ENCODE results near the gene KLK11. TPM values are rescaled to one million over a fixed set of nuclear protein-coding genes. Genes with fewer than 3 reads are reported as not detected.

Gene KLK11
- total and polyA plus RNA-seq, 10 of the 15 experiments (the other 5 are each of a cell fraction or from before 2014, with no cell fraction given), result not detected

- TF ChIP-seq MTA3 (IDR thresholded peaks at IDR 0.05; ENCODE audit: borderline replicate concordance, low read length) (no peak), SMAD1 (IDR thresholded peaks at IDR 0.05; ENCODE audit: low read depth, partially characterized antibody) (no peak), EED (IDR thresholded peaks at IDR 0.05; ENCODE audit: low read depth) (no peak)
- BruUV-seq (replicated peaks), result no TSS peak
- no peaks in the 10 kb centered on the region for H4K20me1 ChIP-seq (ENCODE audit: control insufficient read depth, insufficient read depth)
- H3K36me3 ChIP-seq (ENCODE audit: control insufficient read depth in 2 of 2, insufficient read depth in 2 of 2, low read length in 1 of 2), result no peaks in the 10 kb centered on the region
- CTCF ChIA-PET, result interaction anchor here (0.9 kb wide), 1 partner anchor 21 kb away, joined by 3 read pairs; no protein-coding TSS in a partner anchor
- RAD21 ChIA-PET (ENCODE audit: unreplicated experiment), result no interaction called here
- POLR2A ChIA-PET, result no interaction called here
- no peak overlapping the region for H3K27ac ChIP-seq (ENCODE audit: control insufficient read depth, insufficient read depth)
- FAIRE-seq (no peak), ATAC-seq (no peak), DNase-seq (ENCODE audit: low read depth, low spot score) (no peak)
- H2AFZ ChIP-seq (ENCODE audit: control insufficient read depth, low read depth, low read length), result no peak overlapping the region
- SMC1A ChIA-PET (ENCODE audit: uncharacterized antibody, unreplicated experiment), result no interaction called here
- no peak overlapping the region for H3K4me2 ChIP-seq (ENCODE audit: control insufficient read depth, insufficient read depth)
- no peak overlapping the region for H3K9ac ChIP-seq (ENCODE audit: control insufficient read depth, insufficient read depth, low read length)
- intact Hi-C loops (cut with micrococcal nuclease; ENCODE audit: unreplicated experiment), result no loop called here
- in situ Hi-C loops (cut with MboI), result no loop called here
- no peaks in the 10 kb centered on the region for H3K27me3 ChIP-seq (replicated peaks in 1 of 2; ENCODE audit: control insufficient read depth in 2 of 2, insufficient read depth in 2 of 2, low read length in 1 of 2)
- no peaks in the 10 kb centered on the region for H3K9me3 ChIP-seq (replicated peaks; ENCODE audit: control insufficient read depth, insufficient read depth, low read length)
- H3K4me3 ChIP-seq, result no peak overlapping the region
- H3K4me1 ChIP-seq (ENCODE audit: control insufficient read depth, insufficient read depth, low read length), result no peaks in the 10 kb centered on the region
- 36% methylated on average over 5 of the region's 5 CpGs for WGBS (ENCODE audit: insufficient coverage, insufficient replicate concordance, low lambda C conversion rate, missing lambda C conversion rate)
- H3K79me2 ChIP-seq (ENCODE audit: control insufficient read depth, insufficient read depth, low read length), result no peaks in the 10 kb centered on the region
These were observed 49.6 kb upstream of the KLK11 start for GRCh38 chr19:51075998-51076397.

DNA sequence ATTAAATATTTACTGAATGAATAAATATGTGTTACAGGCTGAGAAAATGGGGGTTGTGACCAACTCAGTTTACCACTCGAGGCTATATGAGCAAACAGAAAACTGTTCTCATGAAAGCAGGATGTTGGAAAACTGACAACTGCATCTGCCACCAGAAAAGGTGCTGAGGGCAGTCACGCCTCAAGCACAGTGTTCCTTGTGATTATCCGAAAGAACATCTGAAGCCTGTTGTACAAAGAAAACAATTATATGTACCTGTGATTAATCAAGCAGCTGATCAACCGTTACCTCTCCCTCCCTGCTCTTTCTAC is 44.6 kb upstream of the KLK11 start:
- 13% methylated on average over 4 of the region's 4 CpGs for WGBS (ENCODE audit: insufficient coverage, insufficient replicate concordance, low lambda C conversion rate, missing lambda C conversion rate)
- H3K4me3 ChIP-seq, result no peak overlapping the region
- no peaks in the 10 kb centered on the region for H3K4me1 ChIP-seq (ENCODE audit: control insufficient read depth, insufficient read depth, low read length)
- no peaks in the 10 kb centered on the region for H3K79me2 ChIP-seq (ENCODE audit: control insufficient read depth, insufficient read depth, low read length)
- ChIA-PET CTCF (no interaction called here), SMC1A (ENCODE audit: uncharacterized antibody, unreplicated experiment) (no interaction called here), POLR2A (no interaction called here), RAD21 (ENCODE audit: unreplicated experiment) (no interaction called here)
- DNase-seq (ENCODE audit: low read depth, low spot score), result no peak
- no peak for FAIRE-seq
- no peak for ATAC-seq
- in situ Hi-C loops (cut with MboI) (no loop called here), intact Hi-C loops (cut with micrococcal nuclease; ENCODE audit: unreplicated experiment) (no loop called here)
- no peak overlapping the region for H2AFZ ChIP-seq (ENCODE audit: control insufficient read depth, low read depth, low read length)
- no peaks in the 10 kb centered on the region for H4K20me1 ChIP-seq (ENCODE audit: control insufficient read depth, insufficient read depth)
- H3K27me3 ChIP-seq (replicated peaks in 1 of 2; ENCODE audit: control insufficient read depth in 2 of 2, insufficient read depth in 2 of 2, low read length in 1 of 2), result no peaks in the 10 kb centered on the region
- H3K9me3 ChIP-seq (replicated peaks; ENCODE audit: control insufficient read depth, insufficient read depth, low read length), result no peaks in the 10 kb centered on the region
- no peak overlapping the region for H3K27ac ChIP-seq (ENCODE audit: control insufficient read depth, insufficient read depth)
- no peaks in the 10 kb centered on the region for H3K36me3 ChIP-seq (ENCODE audit: control insufficient read depth in 2 of 2, insufficient read depth in 2 of 2, low read length in 1 of 2)
- no peak overlapping the region for H3K9ac ChIP-seq (ENCODE audit: control insufficient read depth, insufficient read depth, low read length)
- no peak overlapping the region for H3K4me2 ChIP-seq (ENCODE audit: control insufficient read depth, insufficient read depth)
- TF ChIP-seq IRF4 (IDR thresholded peaks at IDR 0.05; ENCODE audit: low read depth, low read length), result no peak
- no peak for TF ChIP-seq ZNF207 (IDR thresholded peaks at IDR 0.05; ENCODE audit: borderline replicate concordance)
- no peak for TF ChIP-seq PML (IDR thresholded peaks at IDR 0.05; ENCODE audit: low read length)
- TF ChIP-seq POU2F2 (IDR thresholded peaks at IDR 0.05; ENCODE audit: borderline replicate concordance, low read depth, low read length), result no peak
- TF ChIP-seq, protein P1, sequence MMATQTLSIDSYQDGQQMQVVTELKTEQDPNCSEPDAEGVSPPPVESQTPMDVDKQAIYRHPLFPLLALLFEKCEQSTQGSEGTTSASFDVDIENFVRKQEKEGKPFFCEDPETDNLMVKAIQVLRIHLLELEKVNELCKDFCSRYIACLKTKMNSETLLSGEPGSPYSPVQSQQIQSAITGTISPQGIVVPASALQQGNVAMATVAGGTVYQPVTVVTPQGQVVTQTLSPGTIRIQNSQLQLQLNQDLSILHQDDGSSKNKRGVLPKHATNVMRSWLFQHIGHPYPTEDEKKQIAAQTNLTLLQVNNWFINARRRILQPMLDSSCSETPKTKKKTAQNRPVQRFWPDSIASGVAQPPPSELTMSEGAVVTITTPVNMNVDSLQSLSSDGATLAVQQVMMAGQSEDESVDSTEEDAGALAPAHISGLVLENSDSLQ (IDR thresholded peaks at IDR 0.05), result no peak
- no peak for TF ChIP-seq TARDBP (IDR thresholded peaks at IDR 0.05; ENCODE audit: borderline replicate concordance)
- no peak for TF ChIP-seq ZSCAN29 (IDR thresholded peaks at IDR 0.05)
- no peak for TF ChIP-seq TAF1 (IDR thresholded peaks at IDR 0.05; ENCODE audit: borderline replicate concordance, low read depth, low read length)
- TF ChIP-seq WRNIP1 (IDR thresholded peaks at IDR 0.05; ENCODE audit: borderline replicate concordance, low read depth, low read length), result no peak
- TF ChIP-seq STAT3 (IDR thresholded peaks at IDR 0.05; ENCODE audit: low read depth, low read length), result no peak
- no peak for TF ChIP-seq RUNX3 (IDR thresholded peaks at IDR 0.05; ENCODE audit: low read length)
- TF ChIP-seq CBFB (IDR thresholded peaks at IDR 0.05; ENCODE audit: low read depth), result no peak
- no peak for TF ChIP-seq KLF5 (IDR thresholded peaks at IDR 0.05; ENCODE audit: partially characterized antibody)
- no peak for TF ChIP-seq MYC (IDR thresholded peaks at IDR 0.05; ENCODE audit: insufficient read depth, insufficient read length, insufficient replicate concordance, low read length, severe bottlenecking)
- TF ChIP-seq TBL1XR1 (IDR thresholded peaks at IDR 0.05; ENCODE audit: low read depth, low read length), result no peak
- no peak for TF ChIP-seq USF2 (IDR thresholded peaks at IDR 0.05; ENCODE audit: borderline replicate concordance, low read depth, low read length)
- no peak for TF ChIP-seq RAD51 (IDR thresholded peaks at IDR 0.05)
- no TSS peak for BruUV-seq (replicated peaks)
